ENCODE measurements around the gene PELI2. TPM values are rescaled to one million over a fixed set of nuclear protein-coding genes. Genes with fewer than 3 reads are reported as not detected.

Gene PELI2
- total and polyA plus RNA-seq, 3 donors from 2014 or later = 14.5 to 32.5 (median 27.6) TPM

- Histone ChIP-seq H3K27me3 (no peaks in the 10 kb centered on the region), H3K27ac (no peak overlapping the region), H3K9me3 (no peaks in the 10 kb centered on the region), H3K36me3 (ENCODE audit: low read depth, missing control alignments) (no peaks in the 10 kb centered on the region), H3K4me1 (no peaks in the 10 kb centered on the region), H3K4me3 (no peak overlapping the region)
- DNase-seq = no peak
- intact Hi-C loops (cut with DNase I; ENCODE audit: low total_unique reads) = no loop called here
- 89 to 95% methylated on average over 2 of the region's 2 CpGs for WGBS, 2 donors
- TF ChIP-seq CTCF (IDR thresholded peaks at IDR 0.05) (no peak), POLR2A (IDR thresholded peaks at IDR 0.05) (no peak)
Measured at GRCh38 chr14:56183631-56184157, 65.5 kb downstream of the PELI2 start.

- no peaks in the 10 kb centered on the region for H3K27me3 ChIP-seq
- no peak overlapping the region for H3K4me3 ChIP-seq
- no peak for TF ChIP-seq CTCF (IDR thresholded peaks at IDR 0.05)
- no peak for TF ChIP-seq POLR2A (IDR thresholded peaks at IDR 0.05)
- DNase-seq = no peak
- no peaks in the 10 kb centered on the region for H3K9me3 ChIP-seq
- no peak overlapping the region for H3K27ac ChIP-seq
- no peaks in the 10 kb centered on the region for H3K36me3 ChIP-seq (ENCODE audit: low read depth, missing control alignments)
- intact Hi-C loops (cut with DNase I; ENCODE audit: low total_unique reads) = no loop called here
- no peaks in the 10 kb centered on the region for H3K4me1 ChIP-seq
Measured at GRCh38 chr14:56185992-56186391, 67.8 kb downstream of the PELI2 start.

GRCh38 chr14:56187736-56188135, 69.5 kb downstream of the PELI2 start:
- H3K27ac ChIP-seq = no peak overlapping the region
- no peaks in the 10 kb centered on the region for H3K36me3 ChIP-seq (ENCODE audit: low read depth, missing control alignments)
- no peaks in the 10 kb centered on the region for H3K27me3 ChIP-seq
- no peak for DNase-seq
- no peaks in the 10 kb centered on the region for H3K4me1 ChIP-seq
- TF ChIP-seq POLR2A (IDR thresholded peaks at IDR 0.05) (no peak), CTCF (IDR thresholded peaks at IDR 0.05) (no peak)
- H3K4me3 ChIP-seq = no peak overlapping the region
- H3K9me3 ChIP-seq = no peaks in the 10 kb centered on the region
- 90 to 93% methylated on average over 11 of the region's 11 CpGs for WGBS, 2 donors
- intact Hi-C loops (cut with DNase I; ENCODE audit: low total_unique reads) = no loop called here

GRCh38 chr14:56189307-56189706, 71.1 kb downstream of the PELI2 start:
- intact Hi-C loops (cut with DNase I; ENCODE audit: low total_unique reads) = no loop called here
- no peak overlapping the region for H3K27ac ChIP-seq
- WGBS, 2 donors = 78 to 83% methylated on average over 4 of the region's 4 CpGs
- H3K36me3 ChIP-seq (ENCODE audit: low read depth, missing control alignments) = no peaks in the 10 kb centered on the region
- TF ChIP-seq CTCF (IDR thresholded peaks at IDR 0.05) (no peak), POLR2A (IDR thresholded peaks at IDR 0.05) (no peak)
- DNase-seq = no peak
- no peak overlapping the region for H3K4me3 ChIP-seq
- H3K9me3 ChIP-seq = no peaks in the 10 kb centered on the region
- no peaks in the 10 kb centered on the region for H3K27me3 ChIP-seq
- no peaks in the 10 kb centered on the region for H3K4me1 ChIP-seq

GRCh38 chr14:56193347-56193746, 75.1 kb downstream of the PELI2 start:
- 85 to 86% methylated on average over 1 of the region's 1 CpG for WGBS, 2 donors
- TF ChIP-seq CTCF (IDR thresholded peaks at IDR 0.05) = no peak
- no peak for TF ChIP-seq POLR2A (IDR thresholded peaks at IDR 0.05)
- no peaks in the 10 kb centered on the region for H3K27me3 ChIP-seq
- H3K4me1 ChIP-seq = peaks cover 9% of the 10 kb centered on the region
- no peak for DNase-seq
- no peaks in the 10 kb centered on the region for H3K36me3 ChIP-seq (ENCODE audit: low read depth, missing control alignments)
- H3K4me3 ChIP-seq = no peak overlapping the region
- intact Hi-C loops (cut with DNase I; ENCODE audit: low total_unique reads) = no loop called here
- no peak overlapping the region for H3K27ac ChIP-seq
- H3K9me3 ChIP-seq = no peaks in the 10 kb centered on the region

Measured in testis (tissue), 3 donors.